CD4-positive, alpha-beta T cell (primary cell): Measurements from ENCODE around the gene NPC1. TPM values are rescaled to one million over a fixed set of nuclear protein-coding genes. Genes with fewer than 3 reads are reported as not detected.
A peak's percentile ranks its signal among the peaks of the same experiment; 100 is the strongest.

Experiments used
- ATAC-seq: fragments of 200-7000 bp; cut with Tn5 transposase; one replicate; pipeline ENCODE4 v1.10.0; 2022; ENCODE audit warnings: mild to moderate bottlenecking; ENCODE audit not compliant: poor library complexity
- CTCF ChIA-PET: fragments of 350-600 bp; sonication (Branson Sonifier 250); formaldehyde crosslinking; loops from one replicate; lab custom pipeline; 2021; ENCODE audit warnings: antibody characterized with exemption, inconsistent platforms; lab: Charles Lee
- POLR2A ChIA-PET: fragments of 350-600 bp; sonication (Branson Sonifier 250); formaldehyde crosslinking; loops from one replicate; lab custom pipeline; 2021; ENCODE audit warnings: antibody characterized with exemption, inconsistent platforms; lab: Charles Lee
- DNase-seq, 14 experiments: peaks; one replicate each; pipeline ENCODE4 v3.0.0-alpha.2; 2013 to 2020; ENCODE audit warnings: mixed read lengths in 2 of 14
- H3K27ac ChIP-seq, 2 donors: one replicate each; pipeline versions ENCODE4 v1.5.1 to v1.7.0; 2013; ENCODE audit warnings: low read length in 2 of 2, low read depth in 1 of 2, mild to moderate bottlenecking in 1 of 2
- H3K27me3 ChIP-seq, 2 experiments: 1 replicate in 1 of 2; 2 replicates in 1 of 2; pipeline versions ENCODE4 v1.6.1 to v1.7.0; 2013; ENCODE audit warnings: low read length in 2 of 2, control low read depth in 1 of 2, mild to moderate bottlenecking in 1 of 2, moderate library complexity in 1 of 2; ENCODE audit not compliant: insufficient read depth in 2 of 2, control insufficient read depth in 1 of 2
- H3K36me3 ChIP-seq: one replicate; pipeline ENCODE4 v1.6.1; 2013; ENCODE audit warnings: low read length, control low read depth; ENCODE audit not compliant: insufficient read depth
- H3K4me1 ChIP-seq: one replicate; pipeline ENCODE4 v1.6.1; 2013; ENCODE audit warnings: low read length, control low read depth; ENCODE audit not compliant: insufficient read depth
- H3K4me3 ChIP-seq: one replicate; pipeline ENCODE4 v1.5.1; 2013; ENCODE audit warnings: mild to moderate bottlenecking, low read length, moderate library complexity
- H3K9me3 ChIP-seq, 2 experiments: 1 replicate in 1 of 2; 2 replicates in 1 of 2; pipeline versions ENCODE4 v1.6.1 to v1.7.0; 2013; ENCODE audit warnings: low read length in 2 of 2, mild to moderate bottlenecking in 2 of 2, control low read depth in 1 of 2, moderate library complexity in 1 of 2; ENCODE audit not compliant: control insufficient read depth in 1 of 2, insufficient read depth in 1 of 2
- H3K27ac Mint-ChIP-seq: one replicate; pipeline ENCODE4 v1.8.0; 2020; ENCODE audit warnings: mixed read lengths
- H3K27me3 Mint-ChIP-seq: one replicate; pipeline ENCODE4 v1.8.0; 2021; ENCODE audit warnings: mixed read lengths
- H3K36me3 Mint-ChIP-seq: one replicate; pipeline ENCODE4 v1.8.0; 2021; ENCODE audit warnings: low read depth, mixed read lengths
- H3K4me1 Mint-ChIP-seq: one replicate; pipeline ENCODE4 v1.8.0; 2021; ENCODE audit warnings: low read depth, mixed read lengths
- H3K4me3 Mint-ChIP-seq: one replicate; pipeline ENCODE4 v1.8.0; 2020; ENCODE audit warnings: mild to moderate bottlenecking, mixed read lengths
- H3K9me3 Mint-ChIP-seq: one replicate; pipeline ENCODE4 v1.8.0; 2020; ENCODE audit warnings: mixed read lengths
- intact Hi-C, 2 experiments: fragments of 100-400 bp; cut with DNase I in 1 of 2; cut with micrococcal nuclease in 1 of 2; formaldehyde crosslinking; loops; one replicate each; pipeline versions ENCODE4 v1.15.1 to v1.9.0; 2023 to 2025; cut with DNase I, micrococcal nuclease
- total RNA-seq, 174 experiments: library from RNA in 2 of 174; stranded (reverse) in 2 of 174; gene quantifications; one replicate each; pipeline ENCODE4 v1.2.3 and lab custom pipeline; 2021 to 2026
- TF ChIP-seq, protein P1 (sequence below): fragments of 200-600 bp; IDR thresholded peaks from one replicate; pipeline ENCODE4 v1.8.0; 2022; ENCODE audit warnings: antibody characterized with exemption, mild to moderate bottlenecking

NPC1 gene
- total RNA-seq, 2 experiments from 2014 or later: 17.2 to 17.6 TPM

DNA sequence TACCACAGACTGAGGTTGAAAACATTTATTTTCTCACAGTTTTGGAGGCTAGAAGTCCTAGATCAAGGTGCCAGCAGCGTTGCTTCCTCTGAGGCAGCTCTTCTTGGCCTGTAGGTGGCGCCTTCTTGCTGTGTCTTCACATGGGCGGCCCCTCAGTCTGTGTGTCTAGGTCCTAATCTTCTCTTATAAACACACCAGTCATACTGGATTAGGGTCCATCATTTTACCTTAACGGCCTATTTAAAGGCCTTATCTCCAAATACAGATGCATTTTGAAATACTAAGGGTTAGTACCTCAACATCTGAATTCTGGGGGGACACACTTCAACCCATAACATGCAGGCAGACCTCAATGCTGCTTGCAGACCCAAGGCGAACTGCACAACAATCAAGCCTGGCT lies 87.4 kb downstream of the NPC1 start:
- Histone ChIP-seq H3K9me3 (no peaks in the 10 kb centered on the region), H3K27me3 (no peaks in the 10 kb centered on the region), H3K4me1 (peaks cover 20% of the 10 kb centered on the region), H3K4me3 (no peak overlapping the region), H3K27ac (no peak overlapping the region), H3K36me3 (no peaks in the 10 kb centered on the region)
- Mint-ChIP-seq H3K27me3 (no peaks in the 10 kb centered on the region), H3K27ac (peak overlapping the region; percentile 25), H3K9me3 (no peaks in the 10 kb centered on the region), H3K4me3 (peak overlapping the region; percentile 2), H3K4me1 (peaks cover 17% of the 10 kb centered on the region), H3K36me3 (peaks cover 3% of the 10 kb centered on the region)
- DNase-seq: peak; percentile 40 to 87 (median 64)
- TF ChIP-seq, protein P1, sequence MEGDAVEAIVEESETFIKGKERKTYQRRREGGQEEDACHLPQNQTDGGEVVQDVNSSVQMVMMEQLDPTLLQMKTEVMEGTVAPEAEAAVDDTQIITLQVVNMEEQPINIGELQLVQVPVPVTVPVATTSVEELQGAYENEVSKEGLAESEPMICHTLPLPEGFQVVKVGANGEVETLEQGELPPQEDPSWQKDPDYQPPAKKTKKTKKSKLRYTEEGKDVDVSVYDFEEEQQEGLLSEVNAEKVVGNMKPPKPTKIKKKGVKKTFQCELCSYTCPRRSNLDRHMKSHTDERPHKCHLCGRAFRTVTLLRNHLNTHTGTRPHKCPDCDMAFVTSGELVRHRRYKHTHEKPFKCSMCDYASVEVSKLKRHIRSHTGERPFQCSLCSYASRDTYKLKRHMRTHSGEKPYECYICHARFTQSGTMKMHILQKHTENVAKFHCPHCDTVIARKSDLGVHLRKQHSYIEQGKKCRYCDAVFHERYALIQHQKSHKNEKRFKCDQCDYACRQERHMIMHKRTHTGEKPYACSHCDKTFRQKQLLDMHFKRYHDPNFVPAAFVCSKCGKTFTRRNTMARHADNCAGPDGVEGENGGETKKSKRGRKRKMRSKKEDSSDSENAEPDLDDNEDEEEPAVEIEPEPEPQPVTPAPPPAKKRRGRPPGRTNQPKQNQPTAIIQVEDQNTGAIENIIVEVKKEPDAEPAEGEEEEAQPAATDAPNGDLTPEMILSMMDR: peak; percentile 87
- ChIA-PET POLR2A (interaction anchor here (0.9 to 1.7 kb wide), 2 partner anchors 11 to 89 kb away, joined by 4 to 12 read pairs; no protein-coding TSS in a partner anchor), CTCF (interaction anchor here (0.6 to 1.8 kb wide), 19 partner anchors 9 to 639 kb away, joined by 3 to 10 read pairs (median 4); partner anchors contain the start of gene RIOK3)
- ATAC-seq: peak; percentile 45
- intact Hi-C loops: loop anchor here (5.0 kb wide), 3 partner anchors 47 to 313 kb away; partner anchors contain the start of gene RIOK3 (in 1 of the 2)

DNA sequence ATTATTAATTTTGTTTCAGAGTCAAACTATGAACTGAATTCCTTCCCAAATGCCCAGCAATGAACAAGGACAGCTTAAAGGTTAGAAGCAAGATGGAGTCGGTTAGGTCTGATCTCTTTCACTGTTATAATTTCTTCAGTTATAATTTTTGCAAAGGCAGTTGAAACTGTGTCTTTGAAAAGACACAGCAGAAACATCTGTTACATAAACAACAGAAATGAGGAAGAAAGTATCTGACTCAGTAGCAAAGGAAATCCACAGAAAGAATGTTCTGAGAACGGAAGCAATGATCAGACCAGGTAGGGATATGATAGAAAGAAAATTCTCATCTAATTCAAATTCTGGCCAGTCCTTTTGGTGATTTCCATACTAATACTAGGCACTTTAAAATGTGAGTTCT lies 88.2 kb downstream of the NPC1 start:
- H3K4me1 ChIP-seq: peaks cover 18% of the 10 kb centered on the region
- ATAC-seq (no peak), DNase-seq (no peak)
- ChIA-PET POLR2A (interaction anchor here (0.9 to 1.7 kb wide), 2 partner anchors 10 to 89 kb away, joined by 4 to 12 read pairs; no protein-coding TSS in a partner anchor), CTCF (interaction anchor here (0.6 to 1.8 kb wide), 19 partner anchors 8 to 640 kb away, joined by 3 to 10 read pairs (median 4); partner anchors contain the start of gene RIOK3)
- TF ChIP-seq, protein P1: no peak
- no peaks in the 10 kb centered on the region for H3K9me3 ChIP-seq
- no peaks in the 10 kb centered on the region for H3K27me3 Mint-ChIP-seq
- no peaks in the 10 kb centered on the region for H3K36me3 ChIP-seq
- no peaks in the 10 kb centered on the region for H3K36me3 Mint-ChIP-seq
- no peak overlapping the region for H3K4me3 Mint-ChIP-seq
- no peaks in the 10 kb centered on the region for H3K27me3 ChIP-seq
- intact Hi-C loops: loop anchor here (5.0 kb wide), 3 partner anchors 46 to 314 kb away; partner anchors contain the start of gene RIOK3 (in 1 of the 2)
- H3K4me1 Mint-ChIP-seq: peaks cover 16% of the 10 kb centered on the region
- no peak overlapping the region for H3K27ac ChIP-seq
- H3K27ac Mint-ChIP-seq: no peak overlapping the region
- no peak overlapping the region for H3K4me3 ChIP-seq
- no peaks in the 10 kb centered on the region for H3K9me3 Mint-ChIP-seq

DNA sequence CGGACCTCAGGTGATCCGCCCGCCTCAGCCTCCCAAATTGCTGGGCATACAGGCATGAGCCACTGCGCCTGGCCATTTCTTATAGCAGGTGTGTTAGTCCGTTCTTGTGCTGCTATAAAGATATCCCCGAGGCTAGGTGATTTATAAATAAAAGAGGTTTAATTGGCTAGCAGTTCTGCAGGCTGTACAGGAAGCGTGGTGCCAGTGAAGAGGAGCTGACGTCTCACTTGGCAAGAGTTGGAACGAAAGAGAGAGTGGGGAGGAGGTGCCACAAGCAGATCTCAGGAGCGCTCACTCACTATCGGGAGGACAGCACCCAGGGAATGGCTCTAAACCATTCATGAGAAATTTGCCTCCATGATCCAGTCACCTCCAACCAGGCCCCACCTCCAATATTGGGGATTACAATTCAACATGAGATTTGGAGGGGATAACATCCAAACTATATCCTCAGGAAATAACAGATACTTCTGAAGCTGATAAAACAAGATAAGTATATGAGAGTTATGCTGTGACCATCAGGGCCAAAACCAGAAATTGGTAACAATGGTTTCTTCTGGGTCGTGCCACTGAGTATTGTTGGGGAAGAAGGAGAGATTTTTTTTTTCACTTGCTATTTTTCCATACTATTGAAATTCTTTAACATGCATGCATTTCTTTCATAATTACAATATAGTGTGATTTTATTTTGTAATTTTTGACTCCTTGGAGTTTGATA lies 90.4 kb downstream of the NPC1 start:
- no peaks in the 10 kb centered on the region for H3K9me3 ChIP-seq
- no peak for ATAC-seq

More for the DNA sequence above, 90.4 kb downstream of the NPC1 start:
- no peaks in the 10 kb centered on the region for H3K27me3 ChIP-seq
- DNase-seq: no peak
- H3K27me3 Mint-ChIP-seq: no peaks in the 10 kb centered on the region
- TF ChIP-seq, protein P1: no peak
- no peaks in the 10 kb centered on the region for H3K36me3 Mint-ChIP-seq
- H3K4me1 Mint-ChIP-seq: peaks cover 6% of the 10 kb centered on the region
- intact Hi-C loops: loop anchor here (5.0 kb wide), 3 partner anchors 44 to 316 kb away; partner anchors contain the start of gene RIOK3 (in 1 of the 2)
- no peak overlapping the region for H3K4me3 ChIP-seq
- H3K4me3 Mint-ChIP-seq: no peak overlapping the region
- peaks cover 8% of the 10 kb centered on the region for H3K4me1 ChIP-seq
- no peak overlapping the region for H3K27ac ChIP-seq
- ChIA-PET CTCF (interaction anchor here (0.9 kb wide), 1 partner anchor 20 kb away, joined by 5 read pairs; no protein-coding TSS in a partner anchor), POLR2A (interaction anchor here (0.5 kb wide), 1 partner anchor 10 kb away, joined by 3 read pairs; no protein-coding TSS in a partner anchor)
- H3K36me3 ChIP-seq: no peaks in the 10 kb centered on the region
- H3K27ac Mint-ChIP-seq: no peak overlapping the region
- H3K9me3 Mint-ChIP-seq: peaks cover 2% of the 10 kb centered on the region
